Measurements from ENCODE around the gene MOCOS.

The MOCOS gene

GRCh38 chr18:36305375-36305774, 118.1 kb downstream of the MOCOS start:
- DNase-seq (ENCODE audit: low spot score): no peak

DNA sequence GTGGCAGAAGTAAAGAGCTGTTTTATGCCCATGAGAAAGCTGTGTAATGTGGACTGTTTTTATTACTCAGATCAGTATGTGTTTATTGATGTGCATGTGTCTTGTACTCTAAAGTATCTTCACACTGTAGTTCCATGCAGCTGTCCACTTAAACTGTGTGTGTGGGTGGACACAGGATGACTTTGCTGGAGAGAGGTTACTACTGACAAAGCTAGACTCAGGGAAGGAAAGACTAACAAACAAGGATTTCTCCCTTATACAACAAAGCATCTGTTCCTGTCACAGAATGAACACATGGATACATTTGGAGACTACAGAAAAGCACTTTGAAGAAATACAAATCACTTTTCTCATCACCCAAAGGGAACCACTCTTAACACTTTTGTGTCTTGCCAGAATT, 120.2 kb downstream of the MOCOS start:
- no peak for DNase-seq (ENCODE audit: low spot score)

DNA sequence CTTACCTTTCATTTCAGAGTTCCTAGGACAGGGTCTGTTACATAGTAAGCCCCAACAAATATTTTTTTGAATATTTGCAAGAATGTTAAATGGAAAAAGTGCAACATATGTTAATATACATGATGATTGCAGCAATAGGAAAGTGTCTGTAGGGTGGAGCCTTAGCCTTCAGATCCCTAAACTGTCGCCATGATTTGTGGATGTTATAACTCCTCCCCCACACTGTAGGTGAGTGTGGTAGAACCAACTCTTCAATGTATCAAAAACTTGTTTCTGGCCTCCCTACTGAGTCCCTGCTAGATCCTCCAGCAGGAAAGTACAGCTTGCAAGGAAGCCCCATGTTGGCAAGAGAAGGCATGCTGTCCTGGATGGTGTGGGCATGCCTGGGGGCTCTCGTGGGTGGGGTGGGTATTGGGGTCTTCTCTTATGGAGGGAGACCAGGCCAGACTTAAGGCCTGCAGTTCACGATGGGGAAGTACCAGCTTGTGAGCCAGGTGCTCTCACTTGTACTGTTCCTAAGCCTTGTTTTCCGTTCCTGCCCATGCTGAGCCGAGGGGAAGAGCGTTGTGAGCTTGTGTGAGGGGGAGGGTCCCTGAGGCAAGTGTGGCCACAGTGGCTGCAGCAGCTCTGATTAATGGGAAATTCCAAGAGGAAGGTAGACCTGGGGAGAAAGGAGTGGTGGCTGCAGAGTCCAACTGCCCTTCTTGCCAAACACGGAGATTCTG, 121.6 kb downstream of the MOCOS start:
- no peak for DNase-seq (ENCODE audit: low spot score)

- no peak for DNase-seq (ENCODE audit: low spot score)
Observed at GRCh38 chr18:36309436-36310391, 122.4 kb downstream of the MOCOS start.

GRCh38 chr18:36311026-36311570, 123.8 kb downstream of the MOCOS start:
- DNase-seq (ENCODE audit: low spot score): no peak

DNA sequence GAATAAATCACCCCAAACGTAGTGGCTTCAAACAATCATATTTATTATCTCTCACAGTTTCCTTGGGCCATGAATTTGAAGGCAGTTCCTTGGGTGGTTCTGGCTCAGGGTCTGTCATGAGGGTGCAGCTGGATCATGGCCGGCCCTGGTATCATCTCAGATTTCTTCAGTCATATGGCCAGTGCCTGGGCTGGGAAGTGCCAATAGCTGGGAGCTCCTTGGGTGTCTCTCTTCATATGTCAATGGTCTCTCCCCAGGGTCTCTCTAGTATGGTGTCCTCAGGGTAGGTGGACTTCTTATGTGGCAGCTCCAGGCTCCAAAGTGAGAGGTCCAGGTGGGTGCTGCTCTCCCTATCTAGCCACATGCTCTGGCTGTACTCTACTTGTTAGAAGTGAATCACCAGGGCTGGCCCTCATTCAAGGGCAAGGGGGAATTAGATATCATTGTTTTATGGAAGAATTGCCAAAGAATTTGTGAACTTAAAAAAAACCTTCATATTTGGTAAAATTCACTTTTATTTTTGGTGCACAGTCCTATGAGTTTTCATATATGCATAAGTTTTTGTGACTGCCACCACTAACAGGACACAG, 125.6 kb downstream of the MOCOS start:
- DNase-seq (ENCODE audit: low spot score): no peak

GRCh38 chr18:36314098-36314497, 126.8 kb downstream of the MOCOS start:
- DNase-seq (ENCODE audit: low spot score): no peak

DNA sequence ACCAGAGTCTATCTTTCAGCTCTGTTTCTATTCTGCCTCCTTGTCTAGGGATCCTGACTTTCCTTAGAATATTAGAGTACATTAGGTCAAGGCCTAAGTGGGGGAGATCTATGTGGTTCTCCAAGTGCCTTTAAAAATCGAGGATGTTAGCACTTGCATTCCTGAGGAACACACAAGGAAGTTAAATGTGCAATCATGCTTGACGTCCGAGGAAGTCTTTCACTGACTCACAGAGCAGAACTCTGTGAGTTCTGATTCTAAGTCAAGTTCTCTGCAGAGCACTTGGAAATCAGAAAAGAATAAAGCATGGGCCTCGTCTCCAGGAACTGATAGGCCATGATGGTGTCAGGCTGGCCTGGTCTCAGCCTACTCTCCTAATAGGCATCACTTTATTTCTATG, 127.5 kb downstream of the MOCOS start:
- no peak for DNase-seq (ENCODE audit: low spot score)

GRCh38 chr18:36315736-36316135, 128.4 kb downstream of the MOCOS start:
- DNase-seq (ENCODE audit: low spot score): no peak

DNA sequence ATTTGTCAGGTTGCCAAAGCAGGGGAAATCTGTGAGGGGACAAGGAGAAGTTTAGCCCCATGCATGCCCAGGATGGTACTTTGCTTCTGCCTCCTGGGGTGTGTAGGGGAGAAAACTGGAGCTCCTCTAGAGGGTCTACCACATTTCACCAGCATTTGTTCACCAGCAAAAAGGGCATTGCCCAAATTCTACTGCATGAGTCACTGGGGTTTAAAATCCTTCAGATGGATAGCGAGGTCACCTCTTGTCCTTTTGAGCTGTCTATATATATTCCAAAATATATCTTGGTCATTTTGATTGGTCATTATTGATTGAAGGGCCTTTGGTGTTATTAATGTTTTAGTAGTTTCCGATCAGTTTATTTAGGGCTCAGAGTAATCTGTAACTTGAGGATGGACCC, 128.9 kb downstream of the MOCOS start:
- DNase-seq (ENCODE audit: low spot score): no peak

All from hematopoietic multipotent progenitor cell treated with erythropoietin and hydrocortisone succinate and interleukin-3 and kit ligand, for 15 days (in vitro differentiated cells).